K562 (cell line): Measurements from ENCODE around the gene NF1. TPM values are rescaled to one million over a fixed set of nuclear protein-coding genes. Genes with fewer than 3 reads are reported as not detected.

Experiments used
- ATAC-seq: fragments of 200-7000 bp; cut with Tn5 transposase; 3 replicates; pipeline ENCODE4 v1.9.1; 2020; ENCODE audit warnings: moderate library complexity
- BruUV-seq: library from RNA; stranded (reverse); fragments of 400-500 nt; replicated peaks from 2 replicates; lab custom pipeline; 2021; lab: Mats Ljungman, UMichigan
- CTCF ChIA-PET: fragments of 300-600 bp; formaldehyde crosslinking; extraction: SDS; loops from one replicate; lab custom pipeline; 2021; ENCODE audit warnings: low intra/inter-chr PET ratio; lab: Yijun Ruan, JAX
- POLR2A ChIA-PET: fragments of 300-600, 350-650 bp; sonication (Branson Sonifier 250); formaldehyde crosslinking; extraction: SDS; loops from one replicate; lab custom pipeline; 2021; ENCODE audit warnings: antibody characterized with exemption, inconsistent platforms; lab: Yijun Ruan, JAX
- DNase-seq, 4 experiments: peaks; one replicate each; pipeline versions ENCODE4 v3.0.0 to v3.0.0-alpha.2; 2011 to 2018; ENCODE audit warnings: low spot score in 3 of 4, mixed read lengths in 3 of 4; ENCODE audit errors: extremely low read depth in 1 of 4
- FAIRE-seq: peaks from 2 replicates; lab custom pipeline; 2011; peaks lifted over from hg19 to GRCh38; lab: Jason Lieb, UNC
- H2AFZ ChIP-seq: 2 replicates; pipeline ENCODE4 v1.6.0; 2011; ENCODE audit warnings: low read depth, low read length, control low read depth, inconsistent platforms
- H3K27ac ChIP-seq: fragments of 200-600 bp; 3 replicates; pipeline ENCODE4 v1.8.0; 2011; ENCODE audit warnings: low read depth, mild to moderate bottlenecking, control low read depth, inconsistent platforms, low read length, moderate library complexity, mixed read lengths; ENCODE audit errors: extremely low read depth
- H3K27me3 ChIP-seq, 2 experiments: fragments of 300-600 bp in 1 of 2; 2 replicates in 1 of 2; 3 replicates in 1 of 2; pipeline versions ENCODE4 v1.6.0 to v1.8.0; 2011; ENCODE audit warnings: inconsistent platforms in 2 of 2, low read length in 2 of 2, mild to moderate bottlenecking in 1 of 2, mixed read lengths in 1 of 2, moderate library complexity in 1 of 2; ENCODE audit not compliant: control insufficient read depth in 2 of 2, insufficient read depth in 2 of 2
- H3K36me3 ChIP-seq: fragments of 300-600 bp; 3 replicates; pipeline ENCODE4 v1.8.0; 2011; ENCODE audit warnings: mild to moderate bottlenecking, low read length, inconsistent platforms; ENCODE audit not compliant: control insufficient read depth, insufficient read depth
- H3K4me1 ChIP-seq, 2 experiments: fragments of 200-600 bp in 1 of 2; replicated peaks in 1 of 2; 2 replicates in 1 of 2; 3 replicates in 1 of 2; pipeline versions ENCODE4 v1.5.1 to v1.8.0; 2011; ENCODE audit warnings: inconsistent platforms in 2 of 2, low read length in 2 of 2, mild to moderate bottlenecking in 1 of 2, mixed read lengths in 1 of 2, moderate library complexity in 1 of 2; ENCODE audit not compliant: control insufficient read depth in 2 of 2, insufficient read depth in 2 of 2
- H3K4me2 ChIP-seq: 2 replicates; pipeline ENCODE4 v1.6.1; 2011; ENCODE audit warnings: low read length, control low read depth, inconsistent platforms, mixed read lengths; ENCODE audit not compliant: insufficient read depth
- H3K4me3 ChIP-seq: fragments of 200-600 bp; sonication (generic), shearing (Covaris generic); 2 replicates; pipeline ENCODE4 v1.5.1; 2016; ENCODE audit warnings: control low read depth, inconsistent platforms
- H3K79me2 ChIP-seq: fragments of 200-600 bp; 3 replicates; pipeline ENCODE4 v1.8.0; 2011; ENCODE audit warnings: low read length, inconsistent platforms; ENCODE audit not compliant: control insufficient read depth, insufficient read depth
- H3K9ac ChIP-seq, 2 experiments: 2 replicates each; pipeline versions ENCODE4 v1.6.0 to v1.6.1; 2011; ENCODE audit warnings: low read depth in 2 of 2, low read length in 2 of 2, control low read depth in 1 of 2, inconsistent platforms in 1 of 2, mild to moderate bottlenecking in 1 of 2, mixed read lengths in 1 of 2; ENCODE audit not compliant: insufficient read depth in 1 of 2
- H3K9me1 ChIP-seq: one replicate; pipeline ENCODE4 v1.6.0; 2011; ENCODE audit warnings: inconsistent platforms, mild to moderate bottlenecking, low read length, moderate library complexity; ENCODE audit not compliant: control insufficient read depth, insufficient read depth
- H3K9me3 ChIP-seq: replicated peaks from 2 replicates; pipeline ENCODE4 v1.5.1; 2011; ENCODE audit warnings: low read depth, low read length, inconsistent platforms; ENCODE audit not compliant: control insufficient read depth, insufficient read depth
- H4K20me1 ChIP-seq: replicated peaks from 2 replicates; pipeline ENCODE4 v1.6.1; 2011; ENCODE audit warnings: low read length, inconsistent platforms, mixed read lengths; ENCODE audit not compliant: control insufficient read depth, insufficient read depth
- GABPB1 ChIP-seq: sonication (generic); formaldehyde crosslinking; IDR thresholded peaks from 2 replicates; pipeline ENCODE4 v1.8.0; 2022; ENCODE audit warnings: mild to moderate bottlenecking, missing genetic modification reagents
- HCFC1 ChIP-seq: IDR thresholded peaks from 2 replicates; pipeline ENCODE4 v1.6.1; 2012; ENCODE audit warnings: low read depth, low read length, improper control_type of control experiment
- HLTF ChIP-seq: fragments of 450-650 bp; IDR thresholded peaks from 2 replicates; pipeline ENCODE4 v1.6.1; 2016
- HMBOX1 ChIP-seq: sonication (generic); IDR thresholded peaks from 2 replicates; pipeline ENCODE4 v1.6.1; 2016
- POLR2B ChIP-seq: fragments of 450-650 bp; IDR thresholded peaks from 2 replicates; pipeline ENCODE4 v1.6.1; 2018; ENCODE audit warnings: low read depth; ENCODE audit not compliant: partially characterized antibody
- RBM15 ChIP-seq: fragments of 200-400 bp; formaldehyde crosslinking; IDR thresholded peaks from 2 replicates; pipeline ENCODE4 v1.6.1; 2018; ENCODE audit warnings: mild to moderate bottlenecking, low read length, moderate library complexity; ENCODE audit not compliant: insufficient read depth
- RBM22 ChIP-seq: fragments of 200-400 bp; formaldehyde crosslinking; IDR thresholded peaks from 2 replicates; pipeline ENCODE4 v1.6.1; 2018; ENCODE audit warnings: low read length, low read depth; ENCODE audit not compliant: poor library complexity, severe bottlenecking
- SMAD4 ChIP-seq: fragments of 250-450 bp; sonication (Bioruptor Pico); conservative IDR thresholded peaks from 2 replicates; pipeline ENCODE4 v1.8.0; 2021; ENCODE audit warnings: inconsistent platforms, mild to moderate bottlenecking, moderate library complexity
- ZBTB12 ChIP-seq: fragments of 250-450 bp; sonication (Bioruptor Pico); IDR thresholded peaks from 2 replicates; pipeline ENCODE4 v1.4.0; 2020
- ZC3H4 ChIP-seq: sonication (generic); formaldehyde crosslinking; IDR thresholded peaks from 2 replicates; pipeline ENCODE4 v1.9.0; 2021; ENCODE audit warnings: missing genetic modification reagents, borderline replicate concordance
- ZNF398 ChIP-seq: fragments of 250-450 bp; sonication (Bioruptor Pico); IDR thresholded peaks from 2 replicates; pipeline ENCODE4 v1.8.0; 2021; ENCODE audit warnings: moderate library complexity, mild to moderate bottlenecking, inconsistent platforms
- WGBS: fragments of 100-300 bp; shearing (Covaris generic); methylation state at CpG from one replicate; pipeline ENCODE4 v1.1.6; 2016; ENCODE audit warnings: low coverage, mixed read lengths; ENCODE audit not compliant: insufficient coverage; ENCODE audit errors: missing lambda C conversion rate; 5-methylcytosine and 5-hydroxymethylcytosine counted together
- in situ Hi-C: fragments of 300-500 bp; cut with MboI; formaldehyde crosslinking; loops from 4 replicates; pipeline ENCODE4 v1.15.0; 2018; ENCODE audit warnings: inconsistent platforms, mixed read lengths
- intact Hi-C: fragments of 100-400 bp; cut with micrococcal nuclease; formaldehyde crosslinking; loops from 2 replicates; pipeline ENCODE4 v1.14.2; 2022
- polyA plus RNA-seq, 8 experiments: library from polyadenylated mRNA; depleted of rRNA in 4 of 8; stranded (reverse) in 5 of 8; unstranded in 3 of 8; fragments of >200 nt; fragmentation: Nextera tagmentation in 2 of 8; fragmentation: Illumina TruSeq in 1 of 8; extraction: Ambion mirVana in 2 of 8; extraction: Trizol in 1 of 8; gene quantifications; 2 replicates each; pipeline versions ENCODE4 v1.2.1 to v1.2.3, GENCODE V29; 2011 to 2014; ENCODE audit warnings: inconsistent platforms in 1 of 8, missing spikeins in 1 of 8
- total RNA-seq, 7 experiments: library from RNA; depleted of rRNA in 6 of 7; stranded (reverse); fragments of >200 nt in 6 of 7; fragmentation: Illumina TruSeq in 2 of 7; extraction: Trizol in 2 of 7; gene quantifications; 2 replicates each; pipeline versions ENCODE4 v1.2.1 to v1.2.3, GENCODE V29; 2011 to 2021; ENCODE audit warnings: low replicate concordance in 1 of 7

The NF1 gene
- total and polyA plus RNA-seq, 9 of the 15 experiments (the other 6 are each of a cell fraction or from before 2014, with no cell fraction given) = 3.4 to 41.9 (median 24.3) TPM

GRCh38 chr17:31152271-31152670, 57.5 kb downstream of the NF1 start:
- Histone ChIP-seq H3K79me2 (peaks cover 14% of the 10 kb centered on the region), H3K9me1 (no peaks in the 10 kb centered on the region), H3K4me3 (no peak overlapping the region), H3K27me3 (no peaks in the 10 kb centered on the region), H4K20me1 (no peaks in the 10 kb centered on the region), H3K27ac (no peak overlapping the region), H3K9ac (no peak overlapping the region), H3K36me3 (peaks cover 16% of the 10 kb centered on the region; the same call in 2 of the 3 replicates), H3K9me3 (no peaks in the 10 kb centered on the region), H3K4me1 (peaks cover 0 to 7% of the 10 kb centered on the region in 2 experiments; a peak in 2 of 5 replicates), H2AFZ (no peak overlapping the region), H3K4me2 (no peak overlapping the region)
- intact Hi-C loops (no loop called here), in situ Hi-C loops (no loop called here)
- POLR2A ChIA-PET = no interaction called here
- 42% methylated on average over 1 of the region's 1 CpG for WGBS
- CTCF ChIA-PET = no interaction called here
- BruUV-seq = no TSS peak
- FAIRE-seq = no peak
- no peak for DNase-seq
- TF ChIP-seq HLTF (no peak), ZNF398 (CRISPR knock-in tag) (no peak)
- no peak for ATAC-seq

- DNase-seq = no peak
- CTCF ChIA-PET = no interaction called here
- Histone ChIP-seq H3K79me2 (no peaks in the 10 kb centered on the region), H3K4me3 (no peak overlapping the region), H2AFZ (no peak overlapping the region), H4K20me1 (no peaks in the 10 kb centered on the region), H3K27me3 (no peaks in the 10 kb centered on the region), H3K9me1 (no peaks in the 10 kb centered on the region), H3K4me2 (no peak overlapping the region), H3K36me3 (peaks cover 28% of the 10 kb centered on the region), H3K4me1 (no peaks in the 10 kb centered on the region), H3K27ac (no peak overlapping the region), H3K9me3 (no peaks in the 10 kb centered on the region), H3K9ac (no peak overlapping the region)
- WGBS = 56% methylated on average over 1 of the region's 1 CpG
- POLR2A ChIA-PET = interaction anchor here (0.6 kb wide), 1 partner anchor 10 kb away, joined by 3 read pairs; no protein-coding TSS in a partner anchor
- FAIRE-seq = no peak
- intact Hi-C loops = no loop called here
- BruUV-seq = no TSS peak
- ATAC-seq = no peak
- in situ Hi-C loops = no loop called here
- TF ChIP-seq RBM15 (no peak), ZBTB12 (CRISPR knock-in tag) (no peak), SMAD4 (no peak), RBM22 (no peak), ZC3H4 (no peak), HCFC1 (no peak), GABPB1 (CRISPR knock-in tag) (no peak), POLR2B (no peak), HMBOX1 (no peak)
Measured at GRCh38 chr17:31155208-31155810, 60.5 kb downstream of the NF1 start.
